HepG2 (cell line): Measurements from ENCODE around the gene KDM3B. TPM values are rescaled to one million over a fixed set of nuclear protein-coding genes. Genes with fewer than 3 reads are reported as not detected.
A peak's percentile ranks its signal among the peaks of the same experiment; 100 is the strongest.

ENCODE experiments used
- CENPBD1 ChIP-seq: sonication (generic); formaldehyde crosslinking; IDR thresholded peaks from 2 replicates; pipeline ENCODE4 v1.8.0; 2022; ENCODE audit warnings: missing genetic modification reagents, low read depth, mild to moderate bottlenecking, borderline replicate concordance
- HHEX ChIP-seq: IDR thresholded peaks from 2 replicates; pipeline ENCODE4 v1.6.1; 2016; ENCODE audit warnings: control low read depth
- KDM5A ChIP-seq: fragments of 200-600 bp; sonication (generic); IDR thresholded peaks from 2 replicates; pipeline ENCODE4 v1.7.0; 2018; ENCODE audit warnings: antibody characterized with exemption, mild to moderate bottlenecking, low read length, borderline replicate concordance
- KMT2A ChIP-seq: sonication (generic); formaldehyde crosslinking; IDR thresholded peaks from 2 replicates; pipeline ENCODE4 v1.4.0; 2020; ENCODE audit warnings: missing genetic modification reagents
- LRRFIP1 ChIP-seq: sonication (generic); formaldehyde crosslinking; conservative IDR thresholded peaks from 2 replicates; pipeline ENCODE4 v1.4.0; 2020; ENCODE audit warnings: missing genetic modification reagents
- MTA1 ChIP-seq: sonication (generic); formaldehyde crosslinking; IDR thresholded peaks from 2 replicates; pipeline ENCODE4 v1.4.0; 2020; ENCODE audit warnings: missing genetic modification reagents, mild to moderate bottlenecking, borderline replicate concordance
- NR0B2 ChIP-seq: sonication (generic); formaldehyde crosslinking; IDR thresholded peaks from 2 replicates; pipeline ENCODE4 v1.4.0; 2020; ENCODE audit warnings: mild to moderate bottlenecking, missing genetic modification reagents
- RCOR2 ChIP-seq: IDR thresholded peaks from 2 replicates; pipeline ENCODE4 v1.6.1; 2016; ENCODE audit warnings: missing biosample characterization, missing genetic modification reagents
- REXO4 ChIP-seq: sonication (generic); formaldehyde crosslinking; IDR thresholded peaks from 2 replicates; pipeline ENCODE4 v1.8.0; 2022; ENCODE audit warnings: missing genetic modification reagents, mild to moderate bottlenecking, borderline replicate concordance
- SOX13 ChIP-seq, 3 experiments: fragments of 450-650 bp in 1 of 3; sonication (generic) in 1 of 3; formaldehyde crosslinking in 1 of 3; IDR thresholded peaks in 2 of 3; conservative IDR thresholded peaks in 1 of 3; 2 replicates each; pipeline versions ENCODE4 v1.5.0 to v1.6.1; 2016 to 2020; ENCODE audit warnings: antibody characterized with exemption in 1 of 3, mild to moderate bottlenecking in 1 of 3, missing compliant biosample characterization in 1 of 3, missing genetic modification reagents in 1 of 3, moderate library complexity in 1 of 3
- ZFP1 ChIP-seq: IDR thresholded peaks from 2 replicates; pipeline ENCODE4 v1.6.1; 2016
- ZNF10 ChIP-seq: sonication (generic); formaldehyde crosslinking; IDR thresholded peaks from 2 replicates; pipeline ENCODE4 v1.4.0; 2020; ENCODE audit warnings: mild to moderate bottlenecking, low read depth, missing genetic modification reagents, borderline replicate concordance
- ZNF562 ChIP-seq: sonication (generic); formaldehyde crosslinking; IDR thresholded peaks from 2 replicates; pipeline ENCODE4 v1.8.0; 2022; ENCODE audit warnings: missing genetic modification reagents, borderline replicate concordance
- ZNF687 ChIP-seq: sonication (generic); formaldehyde crosslinking; IDR thresholded peaks from 2 replicates; pipeline ENCODE4 v1.5.1; 2020; ENCODE audit warnings: mild to moderate bottlenecking, missing genetic modification reagents, moderate library complexity
- ZNF7 ChIP-seq: IDR thresholded peaks from 2 replicates; pipeline ENCODE4 v1.6.1; 2016; ENCODE audit warnings: missing biosample characterization, missing genetic modification reagents
- ZNF746 ChIP-seq: sonication (generic); formaldehyde crosslinking; IDR thresholded peaks from 2 replicates; pipeline ENCODE4 v1.8.0; 2022; ENCODE audit warnings: mild to moderate bottlenecking, missing genetic modification reagents
- ZNF768 ChIP-seq: sonication (generic); formaldehyde crosslinking; IDR thresholded peaks from 2 replicates; pipeline ENCODE4 v1.4.0; 2020; ENCODE audit warnings: missing genetic modification reagents
- ZNF883 ChIP-seq: sonication (generic); formaldehyde crosslinking; IDR thresholded peaks from 2 replicates; pipeline ENCODE4 v1.5.1; 2020; ENCODE audit warnings: mild to moderate bottlenecking, missing genetic modification reagents; ENCODE audit errors: not compliant biosample characterization
- polyA plus RNA-seq, 8 experiments: library from polyadenylated mRNA; depleted of rRNA in 3 of 8; stranded (reverse) in 7 of 8; unstranded in 1 of 8; fragments of >200 nt; fragmentation: Illumina TruSeq in 4 of 8; extraction: Trizol in 4 of 8; gene quantifications; 2 replicates each; pipeline versions ENCODE4 v1.2.1 to v1.2.3, GENCODE V29; 2011 to 2016; ENCODE audit warnings: low read depth in 4 of 8, missing spikeins in 1 of 8, mixed read lengths in 1 of 8; ENCODE audit not compliant: insufficient read depth in 1 of 8
- total RNA-seq, 5 experiments: library from RNA; depleted of rRNA; stranded (reverse); fragments of >200 nt; fragmentation: Illumina TruSeq; extraction: Trizol; gene quantifications; 2 replicates each; pipeline ENCODE4 v1.2.3, GENCODE V29; 2016; ENCODE audit warnings: low read depth in 1 of 5
- TF ChIP-seq, protein P1 (sequence below): sonication (generic); formaldehyde crosslinking; IDR thresholded peaks from 2 replicates; pipeline ENCODE4 v1.5.0; 2020; ENCODE audit warnings: missing genetic modification reagents

The KDM3B gene
- total and polyA plus RNA-seq, 2 of the 13 experiments (the other 11 are each of a cell fraction or from before 2014, with no cell fraction given), result 19.7 to 34.3 TPM

DNA sequence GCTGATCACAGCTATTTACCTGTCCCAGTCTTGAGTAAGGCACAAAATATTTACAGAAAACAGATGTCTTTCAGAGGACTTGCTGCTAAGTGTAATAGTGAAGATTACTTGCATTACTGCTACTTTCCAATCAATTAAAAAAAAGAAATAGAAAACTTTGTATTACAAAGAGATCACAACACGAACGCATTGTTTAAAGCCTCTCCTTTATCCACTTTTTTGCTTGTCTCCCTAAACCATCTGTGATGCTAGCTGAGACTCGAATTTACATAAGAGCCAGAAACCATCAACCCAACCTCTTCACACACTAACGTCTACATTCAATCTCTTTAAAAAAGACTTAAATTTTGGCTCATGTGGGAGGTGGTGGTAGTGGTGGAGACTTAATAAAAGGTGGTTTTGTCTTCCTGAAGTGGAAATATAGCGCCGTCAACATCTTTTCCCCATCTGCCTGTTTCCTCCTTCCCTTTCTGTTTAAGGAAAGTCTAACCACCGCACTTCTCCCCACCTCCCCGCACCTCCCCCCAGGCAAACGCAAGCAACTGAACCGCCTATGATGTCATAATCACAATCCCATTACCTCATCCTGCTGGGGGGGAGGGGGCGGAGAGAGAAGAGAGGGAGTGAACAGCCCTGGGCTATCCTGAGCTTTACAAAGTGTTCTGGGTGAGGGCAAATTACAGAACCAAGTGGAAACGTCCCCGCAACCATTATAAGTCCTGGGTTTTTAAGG, 15.4 kb upstream of the KDM3B start (continued):
- TF ChIP-seq LRRFIP1 (CRISPR knock-in tag), result no peak
- no peak for TF ChIP-seq ZNF562 (CRISPR knock-in tag)
- TF ChIP-seq ZNF883 (CRISPR knock-in tag), result no peak
- TF ChIP-seq ZNF10 (CRISPR knock-in tag), result no peak
- TF ChIP-seq, protein P1, sequence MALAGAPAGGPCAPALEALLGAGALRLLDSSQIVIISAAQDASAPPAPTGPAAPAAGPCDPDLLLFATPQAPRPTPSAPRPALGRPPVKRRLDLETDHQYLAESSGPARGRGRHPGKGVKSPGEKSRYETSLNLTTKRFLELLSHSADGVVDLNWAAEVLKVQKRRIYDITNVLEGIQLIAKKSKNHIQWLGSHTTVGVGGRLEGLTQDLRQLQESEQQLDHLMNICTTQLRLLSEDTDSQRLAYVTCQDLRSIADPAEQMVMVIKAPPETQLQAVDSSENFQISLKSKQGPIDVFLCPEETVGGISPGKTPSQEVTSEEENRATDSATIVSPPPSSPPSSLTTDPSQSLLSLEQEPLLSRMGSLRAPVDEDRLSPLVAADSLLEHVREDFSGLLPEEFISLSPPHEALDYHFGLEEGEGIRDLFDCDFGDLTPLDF (CRISPR knock-in tag), result no peak
- no peak for TF ChIP-seq CENPBD1 (CRISPR knock-in tag)
- TF ChIP-seq MTA1 (CRISPR knock-in tag), result no peak
- peak; percentile 61; the same call in 1 of the 2 replicates for TF ChIP-seq ZNF746 (CRISPR knock-in tag)
- no peak for TF ChIP-seq ZNF768 (CRISPR knock-in tag)
- no peak for TF ChIP-seq ZFP1 (CRISPR knock-in tag)
- no peak for TF ChIP-seq ZNF7 (CRISPR knock-in tag)
- no peak for TF ChIP-seq ZNF687 (CRISPR knock-in tag)
- TF ChIP-seq HHEX, result no peak
- TF ChIP-seq RCOR2, result 0 out of 2 replicates have a peak, but pooled peaks have one; percentile 19
- TF ChIP-seq SOX13 (IDR thresholded peaks at IDR 0.05), result no peak
- TF ChIP-seq SOX13 (CRISPR knock-in tag; conservative IDR thresholded peaks at IDR 0.05 in 1 of 2, IDR thresholded peaks at IDR 0.05 in 1 of 2), result no peak
- peak; percentile 79; the same call in 1 of the 2 replicates for TF ChIP-seq KDM5A
- no peak for TF ChIP-seq REXO4 (CRISPR knock-in tag)
- no peak for TF ChIP-seq NR0B2
- TF ChIP-seq KMT2A, result 0 out of 2 replicates have a peak, but pooled peaks have one; percentile 5
